Measurements from ENCODE around the gene NPNT. TPM values are rescaled to one million over a fixed set of nuclear protein-coding genes. Genes with fewer than 3 reads are reported as not detected.

NPNT gene
- polyA plus RNA-seq, 1 of the 3 experiments (the other 2 are of a cell fraction), result not detected

- TF ChIP-seq MAX (IDR thresholded peaks at IDR 0.05; ENCODE audit: low read depth), result no peak
- no peak for TF ChIP-seq FOSL2 (IDR thresholded peaks at IDR 0.05; ENCODE audit: borderline replicate concordance, low read depth)
- TF ChIP-seq RFX5 (IDR thresholded peaks at IDR 0.05; ENCODE audit: low read length), result no peak
- no peak for TF ChIP-seq MXI1 (IDR thresholded peaks at IDR 0.05; ENCODE audit: low read depth, low read length)
- no peak for TF ChIP-seq EP300 (IDR thresholded peaks at IDR 0.05; ENCODE audit: borderline replicate concordance in 1 of 2, low read depth in 1 of 2, low read length in 1 of 2)
- TF ChIP-seq GATA2 (CRISPR knock-in tag; IDR thresholded peaks at IDR 0.05), result no peak
- no peak for TF ChIP-seq ELF1 (IDR thresholded peaks at IDR 0.05)
- no peak for TF ChIP-seq EZH2phosphoT487 (IDR thresholded peaks at IDR 0.05; ENCODE audit: borderline replicate concordance, low read depth)
- no peak for TF ChIP-seq NRF1 (IDR thresholded peaks at IDR 0.05; ENCODE audit: low read depth, low read length)
- no peak for TF ChIP-seq CHD2 (IDR thresholded peaks at IDR 0.05; ENCODE audit: low read length, partially characterized antibody)
- TF ChIP-seq RXRA (IDR thresholded peaks at IDR 0.05; ENCODE audit: borderline replicate concordance, low read depth), result no peak
- TF ChIP-seq YY1 (IDR thresholded peaks at IDR 0.05; ENCODE audit: low read depth), result no peak
- no peak for TF ChIP-seq FOXM1 (IDR thresholded peaks at IDR 0.05; ENCODE audit: low read depth)
- TF ChIP-seq RAD21 (IDR thresholded peaks at IDR 0.05; ENCODE audit: low read length), result no peak
- TF ChIP-seq MEF2A (IDR thresholded peaks at IDR 0.05; ENCODE audit: borderline replicate concordance, low read depth), result no peak
- no peak for TF ChIP-seq RCOR1 (IDR thresholded peaks at IDR 0.05; ENCODE audit: low read length)
- no peak for TF ChIP-seq SIN3A (IDR thresholded peaks at IDR 0.05; ENCODE audit: borderline replicate concordance, low read depth, low read length)
- TF ChIP-seq IRF3 (IDR thresholded peaks at IDR 0.05; ENCODE audit: low read depth, low read length), result no peak
- TF ChIP-seq USF1 (IDR thresholded peaks at IDR 0.05; ENCODE audit: borderline replicate concordance, low read depth), result no peak
- TF ChIP-seq ZBTB33 (IDR thresholded peaks at IDR 0.05; ENCODE audit: borderline replicate concordance, low read depth), result no peak
- 80% methylated on average over 3 of the region's 3 CpGs for WGBS (ENCODE audit: low lambda C conversion rate)
- H4K20me1 ChIP-seq (ENCODE audit: insufficient read depth), result no peaks in the 10 kb centered on the region
Measured at GRCh38 chr4:105917171-105917685, 22.0 kb downstream of the NPNT start.

More at GRCh38 chr4:105917171-105917685, 22.0 kb downstream of the NPNT start:
- Histone ChIP-seq H3K27ac (ENCODE audit: low read depth in 2 of 2, low read length in 1 of 2) (no peak overlapping the region), H2AFZ (ENCODE audit: low read depth) (no peak overlapping the region), H3K9me3 (no peaks in the 10 kb centered on the region), H3K9me2 (no peaks in the 10 kb centered on the region), H3K4me3 (ENCODE audit: low read depth in 2 of 2, low read length in 1 of 2) (no peak overlapping the region), H3K4me1 (ENCODE audit: control insufficient read depth in 1 of 2, insufficient read depth in 2 of 2, low read depth in 1 of 2, low read length in 1 of 2) (no peaks in the 10 kb centered on the region; a peak in 1 of 4 replicates), H3K4me2 (no peak overlapping the region), H3K79me2 (ENCODE audit: insufficient read depth) (no peaks in the 10 kb centered on the region), H3K9ac (no peak overlapping the region), H3F3A (replicated peaks; ENCODE audit: insufficient read depth) (no peaks in the 10 kb centered on the region), H3K27me3 (ENCODE audit: insufficient read depth) (no peaks in the 10 kb centered on the region), H3K36me3 (replicated peaks in 1 of 2; ENCODE audit: control insufficient read depth in 1 of 2, insufficient read depth in 2 of 2, low read length in 1 of 2) (no peaks in the 10 kb centered on the region)
- POLR2A ChIA-PET, result no interaction called here
- no peak for DNase-seq
- CTCF ChIA-PET, result no interaction called here

Data from SK-N-SH (cell line).